ENCODE data around the gene TOR1AIP1. TPM values are rescaled to one million over a fixed set of nuclear protein-coding genes. Genes with fewer than 3 reads are reported as not detected.
"Not testable (repeated sequence)": the region's sequence is repeated elsewhere in the genome, so short reads cannot be mapped to it uniquely, and the experiment has no call there.

The TOR1AIP1 gene
- total and polyA plus RNA-seq, 7 donors = 15.5 to 59.6 (median 35.1) TPM

DNA sequence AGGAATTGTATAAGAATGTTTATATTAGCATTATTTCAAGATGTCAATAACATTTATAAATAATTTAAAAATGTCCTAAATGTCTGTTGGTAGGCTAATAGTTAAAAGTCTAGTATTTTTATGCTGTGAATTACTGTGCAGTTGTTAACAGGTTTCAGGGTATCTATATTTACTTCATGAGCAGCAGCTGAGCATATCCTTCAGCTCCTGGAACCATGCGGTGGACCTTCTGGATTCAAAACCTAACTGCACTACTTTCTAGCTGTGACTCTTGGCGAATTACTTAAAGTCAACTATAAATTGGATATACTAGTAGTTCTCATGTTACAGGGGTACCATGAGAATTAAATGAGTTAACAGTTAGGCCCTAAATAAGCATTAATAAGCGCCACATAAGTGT, 76.3 kb downstream of the TOR1AIP1 start:
- ATAC-seq (peak in 2 of 4 donors; percentile 47 to 52), DNase-seq (no peak)
- no peaks in the 10 kb centered on the region for H3K36me3 ChIP-seq (ENCODE audit: insufficient read depth in 1 of 2, low read depth in 1 of 2)
- no peaks in the 10 kb centered on the region for H3K27me3 ChIP-seq (ENCODE audit: insufficient read depth in 3 of 3, low read length in 2 of 3)
- TF ChIP-seq CTCF (IDR thresholded peaks at IDR 0.05) = no peak
- no peaks in the 10 kb centered on the region for H3K9me3 ChIP-seq
- intact Hi-C loops (cut with DNase I) = no loop called here
- H3K4me1 ChIP-seq = peaks cover 30% of the 10 kb centered on the region
- peak overlapping the region; percentile 97 for H3K4me3 ChIP-seq
- 39 to 50% (median 42%) methylated on average over 3 of the region's 3 CpGs for WGBS, 3 donors
- peak overlapping the region; percentile 82 for H3K27ac ChIP-seq

- H3K27me3 ChIP-seq (ENCODE audit: insufficient read depth in 3 of 3, low read length in 2 of 3); intact Hi-C loops (cut with DNase I); H3K4me3 ChIP-seq; ATAC-seq; DNase-seq; H3K27ac ChIP-seq; H3K36me3 ChIP-seq (ENCODE audit: insufficient read depth in 1 of 2, low read depth in 1 of 2); H3K9me3 ChIP-seq: not testable (repeated sequence)
- WGBS, 3 donors = 97 to 100% (median 98%) methylated on average over 8 of the region's 8 CpGs
- H3K4me1 ChIP-seq = peaks cover 31% of the 10 kb centered on the region
These were observed 80.1 kb downstream of the TOR1AIP1 start for GRCh38 chr1:179962168-179962567.

- H3K4me1 ChIP-seq = peaks cover 53% of the 10 kb centered on the region
- TF ChIP-seq CTCF (IDR thresholded peaks at IDR 0.05) = no peak
- H3K27ac ChIP-seq = no peak overlapping the region
- no peak overlapping the region for H3K4me3 ChIP-seq
- no peaks in the 10 kb centered on the region for H3K27me3 ChIP-seq (ENCODE audit: insufficient read depth in 3 of 3, low read length in 2 of 3)
- DNase-seq (no peak), ATAC-seq (no peak)
- intact Hi-C loops (cut with DNase I) = no loop called here
- H3K9me3 ChIP-seq = peaks cover 11% of the 10 kb centered on the region
- H3K36me3 ChIP-seq (ENCODE audit: insufficient read depth in 1 of 2, low read depth in 1 of 2) = no peaks in the 10 kb centered on the region
These were observed 84.5 kb downstream of the TOR1AIP1 start for GRCh38 chr1:179966551-179966950.

DNA sequence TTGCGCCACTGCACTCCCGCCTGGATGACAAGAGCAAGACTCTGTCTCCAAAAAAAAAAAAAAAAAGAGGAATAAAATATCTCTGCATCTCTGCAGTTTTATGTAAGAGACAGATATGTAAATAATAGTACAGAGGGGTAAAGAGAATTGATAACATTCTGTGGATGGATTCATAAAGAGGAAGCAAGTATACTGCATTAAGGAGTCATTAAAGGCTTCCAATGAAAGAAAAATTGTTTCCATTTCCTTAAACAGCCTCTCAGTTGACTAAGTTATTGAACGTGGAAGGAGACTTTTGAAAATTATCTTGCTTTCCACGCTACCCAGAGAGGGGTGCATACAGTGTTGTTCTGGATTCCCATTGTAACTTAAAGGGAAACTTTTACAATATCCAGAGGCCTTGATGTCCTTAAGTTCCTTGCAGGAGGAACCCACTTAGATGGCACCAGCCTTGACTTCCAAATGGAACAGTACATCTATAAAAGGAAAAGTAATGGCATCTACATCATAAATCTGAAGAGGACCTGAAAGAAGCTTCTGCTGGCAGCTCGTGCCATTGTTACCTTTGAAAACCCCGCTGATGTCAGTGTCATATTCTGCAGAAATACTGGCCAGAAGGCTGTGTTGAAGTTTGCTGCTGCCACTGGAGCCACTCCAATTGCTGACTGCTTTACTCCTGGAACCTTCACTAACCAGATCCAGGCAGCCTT, 86.4 kb downstream of the TOR1AIP1 start:
- Histone ChIP-seq H3K27me3 (ENCODE audit: insufficient read depth in 3 of 3, low read length in 2 of 3) (no peaks in the 10 kb centered on the region), H3K4me3 (peak overlapping the region; percentile 12), H3K9me3 (peaks cover 11% of the 10 kb centered on the region), H3K36me3 (ENCODE audit: insufficient read depth in 1 of 2, low read depth in 1 of 2) (no peaks in the 10 kb centered on the region), H3K27ac (peak overlapping the region; percentile 62), H3K4me1 (peaks cover 49% of the 10 kb centered on the region)
- TF ChIP-seq CTCF (IDR thresholded peaks at IDR 0.05) = no peak
- ATAC-seq = no peak
- intact Hi-C loops (cut with DNase I) = no loop called here
- 74 to 88% (median 75%) methylated on average over 6 of the region's 6 CpGs for WGBS, 3 donors
- DNase-seq = no peak

GRCh38 chr1:179968994-179969919, 87.2 kb downstream of the TOR1AIP1 start:
- WGBS, 3 donors = 49 to 71% (median 56%) methylated on average over 8 of the region's 8 CpGs
- Histone ChIP-seq H3K9me3 (peaks cover 11% of the 10 kb centered on the region), H3K4me3 (peak overlapping the region; percentile 28), H3K27me3 (ENCODE audit: insufficient read depth in 3 of 3, low read length in 2 of 3) (no peaks in the 10 kb centered on the region), H3K36me3 (ENCODE audit: insufficient read depth in 1 of 2, low read depth in 1 of 2) (no peaks in the 10 kb centered on the region), H3K27ac (peak overlapping the region; percentile 62), H3K4me1 (peaks cover 56% of the 10 kb centered on the region)
- peak in 3 of 4 donors; percentile 32 to 64 (median 54) for ATAC-seq
- no peak for TF ChIP-seq CTCF (IDR thresholded peaks at IDR 0.05)
- no peak for DNase-seq
- intact Hi-C loops (cut with DNase I) = no loop called here
